ENCODE measurements around the gene RALBP1.

Gene RALBP1

GRCh38 chr18:9557250-9557943 lies 82.1 kb downstream of the RALBP1 start:
- TF ChIP-seq CTCF (IDR thresholded peaks at IDR 0.05; ENCODE audit: low read depth, low read length), result no peak
- H3K4me3 ChIP-seq (replicated peaks in 1 of 2; ENCODE audit: low read depth in 2 of 2, low read length in 2 of 2), result no peak overlapping the region
- DNase-seq (ENCODE audit: low read depth in 2 of 2), result no peak

- DNase-seq (ENCODE audit: low read depth in 2 of 2), result no peak
- no peak for TF ChIP-seq CTCF (IDR thresholded peaks at IDR 0.05; ENCODE audit: low read depth, low read length)
- no peak overlapping the region for H3K4me3 ChIP-seq (replicated peaks in 1 of 2; ENCODE audit: low read depth in 2 of 2, low read length in 2 of 2)
Measured at GRCh38 chr18:9558387-9559064, 83.2 kb downstream of the RALBP1 start.

- TF ChIP-seq CTCF (IDR thresholded peaks at IDR 0.05; ENCODE audit: low read depth, low read length), result no peak
- DNase-seq (ENCODE audit: low read depth in 2 of 2), result no peak
- H3K4me3 ChIP-seq (replicated peaks in 1 of 2; ENCODE audit: low read depth in 2 of 2, low read length in 2 of 2), result no peak overlapping the region
Measured at GRCh38 chr18:9559253-9559652, 83.9 kb downstream of the RALBP1 start.

DNA sequence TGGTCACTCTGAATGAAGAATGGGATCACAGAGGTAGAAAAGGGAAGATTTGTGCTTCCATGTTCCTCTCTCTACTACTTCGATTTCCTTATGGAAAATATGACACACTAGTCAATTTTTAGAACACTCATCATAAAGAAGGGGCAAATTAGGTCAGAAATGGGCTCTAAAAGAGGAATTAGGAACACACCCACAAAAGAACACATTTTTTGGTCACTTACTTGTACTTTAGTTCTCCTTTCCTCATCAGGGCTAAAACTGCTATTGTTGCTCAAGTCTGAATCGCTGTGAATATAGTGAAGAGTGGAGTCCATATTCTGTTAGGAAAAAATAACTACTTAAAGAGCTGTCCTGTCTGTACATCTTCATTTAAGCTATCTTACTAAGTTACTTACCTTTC lies 86.4 kb downstream of the RALBP1 start:
- TF ChIP-seq CTCF (IDR thresholded peaks at IDR 0.05; ENCODE audit: low read depth, low read length), result no peak
- H3K4me3 ChIP-seq (replicated peaks in 1 of 2; ENCODE audit: low read depth in 2 of 2, low read length in 2 of 2), result no peak overlapping the region
- no peak for DNase-seq (ENCODE audit: low read depth in 2 of 2)

DNA sequence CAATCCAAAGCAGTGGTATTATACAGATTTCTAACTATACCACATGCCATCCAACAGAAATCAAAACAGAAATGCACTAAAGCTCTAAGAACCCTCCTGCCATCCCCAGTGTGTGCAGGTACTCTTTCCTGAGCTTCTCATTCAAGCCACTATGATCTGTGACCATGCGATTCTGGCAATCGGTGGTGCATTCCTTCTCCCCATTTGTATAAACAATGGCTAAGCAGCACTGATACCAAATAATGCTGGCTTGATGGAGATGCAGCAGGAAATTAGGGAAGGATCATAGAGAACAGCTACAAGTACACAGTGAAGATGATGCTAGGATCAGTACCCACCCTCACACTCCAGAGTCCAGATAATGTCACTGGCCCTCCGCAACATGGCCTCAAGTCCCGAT lies 87.3 kb downstream of the RALBP1 start:
- no peak overlapping the region for H3K4me3 ChIP-seq (replicated peaks in 1 of 2; ENCODE audit: low read depth in 2 of 2, low read length in 2 of 2)
- no peak for DNase-seq (ENCODE audit: low read depth in 2 of 2)
- TF ChIP-seq CTCF (IDR thresholded peaks at IDR 0.05; ENCODE audit: low read depth, low read length), result no peak

- no peak overlapping the region for H3K4me3 ChIP-seq (replicated peaks in 1 of 2; ENCODE audit: low read depth in 2 of 2, low read length in 2 of 2)
- DNase-seq (ENCODE audit: low read depth in 2 of 2), result no peak
- TF ChIP-seq CTCF (IDR thresholded peaks at IDR 0.05; ENCODE audit: low read depth, low read length), result no peak
Measured at GRCh38 chr18:9563331-9563730, 88.0 kb downstream of the RALBP1 start.
